ENCODE measurements around the gene SERTAD3.
"Not testable (repeated sequence)": the region's sequence is repeated elsewhere in the genome, so short reads cannot be mapped to it uniquely, and the experiment has no call there.

SERTAD3 gene

GRCh38 chr19:40457953-40458596 lies 13.9 kb upstream of the SERTAD3 start:
- DNase-seq: no peak

- DNase-seq: no peak
Observed at GRCh38 chr19:40457048-40457447, 12.9 kb upstream of the SERTAD3 start.

GRCh38 chr19:40453943-40454342 lies 9.8 kb upstream of the SERTAD3 start:
- not testable (repeated sequence) for DNase-seq

GRCh38 chr19:40453151-40453735 lies 9.1 kb upstream of the SERTAD3 start:
- no peak for DNase-seq

GRCh38 chr19:40452016-40452415 lies 7.9 kb upstream of the SERTAD3 start:
- DNase-seq: no peak

- DNase-seq: no peak
Observed at GRCh38 chr19:40450664-40451063, 6.5 kb upstream of the SERTAD3 start.

- no peak for DNase-seq
Observed at GRCh38 chr19:40449506-40449905, 5.4 kb upstream of the SERTAD3 start.

- DNase-seq: no peak
Observed at GRCh38 chr19:40446263-40446784, 2.2 kb upstream of the SERTAD3 start.

GRCh38 chr19:40445780-40446262 lies 1.7 kb upstream of the SERTAD3 start:
- no peak for DNase-seq

- no peak for DNase-seq
Observed at GRCh38 chr19:40444825-40445312, 734 bp upstream of the SERTAD3 start.

- peak; percentile 100 for DNase-seq
Observed at GRCh38 chr19:40443131-40443999, 770 bp downstream of the SERTAD3 start.

GRCh38 chr19:40442328-40443130 lies 1.6 kb downstream of the SERTAD3 start:
- no peak for DNase-seq

GRCh38 chr19:40441719-40442253 lies 2.3 kb downstream of the SERTAD3 start:
- DNase-seq: no peak

- no peak for DNase-seq
Observed at GRCh38 chr19:40438284-40438683, 5.9 kb downstream of the SERTAD3 start.

- DNase-seq: peak; percentile 12
Observed at GRCh38 chr19:40433391-40434216, 10.5 kb downstream of the SERTAD3 start.

GRCh38 chr19:40432760-40433159 lies 11.4 kb downstream of the SERTAD3 start:
- not testable (repeated sequence) for DNase-seq

- DNase-seq: no peak
Observed at GRCh38 chr19:40431698-40432097, 12.4 kb downstream of the SERTAD3 start.

GRCh38 chr19:40430242-40430641 lies 13.9 kb downstream of the SERTAD3 start:
- not testable (repeated sequence) for DNase-seq

GRCh38 chr19:40428197-40428596 lies 15.9 kb downstream of the SERTAD3 start:
- not testable (repeated sequence) for DNase-seq

- peak; percentile 98 for DNase-seq
Observed at GRCh38 chr19:40425450-40426287, 18.5 kb downstream of the SERTAD3 start, which contains the start of gene SERTAD1. Gene SERTAD1 (minus strand): TSS chr19:40425992. CDS start chr19:40423546, 2,446 bp downstream.

Data from NCI-H1105 (cell line).